GM19239 (cell line): ENCODE results near the gene OLAH.
A peak's percentile ranks its signal among the peaks of the same experiment; 100 is the strongest.

Experiments used
- DNase-seq: peaks from one replicate; pipeline ENCODE4 v3.0.0; 2011; ENCODE audit warnings: low spot score; ENCODE audit not compliant: insufficient read length
- FAIRE-seq: peaks from 2 replicates; lab custom pipeline; 2011; peaks lifted over from hg19 to GRCh38; lab: Jason Lieb, UNC

OLAH gene

DNA sequence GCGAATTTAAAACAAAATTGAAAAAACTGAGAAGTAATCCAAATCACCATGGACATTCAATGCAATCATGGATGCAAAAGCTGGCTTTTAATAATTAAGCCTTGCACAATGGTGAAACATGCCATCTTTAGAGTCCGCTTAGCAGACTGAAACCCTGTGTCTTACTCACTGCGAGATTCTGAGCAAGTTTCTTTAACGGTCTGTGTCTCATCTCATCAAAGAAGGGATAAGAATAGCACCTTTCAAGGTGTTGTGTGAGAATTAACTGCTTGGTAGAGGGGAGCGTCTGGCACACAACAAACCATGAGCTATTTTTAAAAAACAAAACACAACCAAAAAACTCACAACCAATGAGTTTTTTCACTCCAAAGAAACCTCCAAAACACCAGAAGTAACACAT, 23.4 kb downstream of the OLAH start:
- FAIRE-seq (no peak), DNase-seq (no peak)

GRCh38 chr10:15068802-15069201, 25.1 kb downstream of the OLAH start:
- no peak for FAIRE-seq
- no peak for DNase-seq

GRCh38 chr10:15069230-15069629, 25.5 kb downstream of the OLAH start:
- no peak for DNase-seq
- no peak for FAIRE-seq

- DNase-seq (no peak), FAIRE-seq (no peak)
These were observed 28.6 kb downstream of the OLAH start for GRCh38 chr10:15072358-15072757.

DNA sequence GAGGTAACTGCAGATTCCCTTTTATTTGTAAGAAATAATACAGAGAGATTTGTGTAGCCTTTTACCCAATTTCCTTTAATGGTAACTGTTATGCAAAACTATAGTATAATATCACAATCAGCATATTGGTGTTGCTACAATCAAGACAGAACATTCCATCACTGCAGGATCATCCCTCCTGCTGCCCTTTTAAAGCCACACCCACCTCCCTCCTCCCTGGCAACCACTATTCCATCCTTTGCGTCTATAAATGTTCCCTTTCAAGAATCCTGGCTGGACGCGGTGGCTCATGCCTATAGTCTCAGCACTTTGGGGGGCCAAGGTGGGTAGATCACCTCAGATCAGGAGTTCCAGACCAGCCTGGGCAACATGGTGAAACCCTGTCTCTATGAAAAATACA, 31.7 kb downstream of the OLAH start:
- FAIRE-seq = no peak
- DNase-seq = no peak

DNA sequence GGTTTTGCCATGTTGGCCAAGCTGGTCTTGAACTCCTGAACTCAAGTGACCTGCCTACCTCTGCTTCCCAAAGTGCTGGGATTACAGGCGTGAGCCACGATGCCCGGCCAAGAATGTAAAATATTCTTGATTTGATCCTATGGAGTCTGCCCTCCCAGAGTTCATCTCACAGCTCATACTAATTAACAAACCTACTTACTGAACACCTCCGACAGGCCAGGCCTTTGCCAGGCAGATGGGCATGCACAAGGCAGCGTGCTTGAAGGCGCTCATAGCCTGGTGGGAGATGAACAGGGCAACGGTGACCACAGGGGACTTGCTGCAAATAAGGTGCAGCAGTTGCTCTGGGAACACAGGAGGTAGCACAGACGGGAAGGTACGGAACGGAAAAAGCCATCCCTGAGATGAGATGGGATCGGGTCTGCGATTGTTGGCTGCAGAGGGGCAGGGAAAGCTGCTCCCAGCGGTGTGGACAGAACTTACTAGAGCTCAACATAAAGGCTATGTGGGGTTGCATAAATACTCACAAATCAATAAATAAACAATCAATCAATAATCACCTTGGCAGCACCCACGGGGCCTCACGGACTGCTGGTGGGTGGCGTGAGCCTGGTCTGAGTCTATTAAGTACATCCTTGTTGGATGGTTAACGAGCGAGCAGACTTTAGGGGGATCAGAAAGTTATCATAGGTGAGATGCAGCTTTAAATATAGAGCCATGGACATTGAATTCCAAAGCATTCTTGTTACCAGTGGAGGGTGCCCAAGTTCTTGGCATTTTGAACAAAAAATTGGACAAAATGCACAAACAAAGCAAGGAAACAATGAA, 40.1 kb downstream of the OLAH start:
- DNase-seq (no peak), FAIRE-seq (no peak)

DNA sequence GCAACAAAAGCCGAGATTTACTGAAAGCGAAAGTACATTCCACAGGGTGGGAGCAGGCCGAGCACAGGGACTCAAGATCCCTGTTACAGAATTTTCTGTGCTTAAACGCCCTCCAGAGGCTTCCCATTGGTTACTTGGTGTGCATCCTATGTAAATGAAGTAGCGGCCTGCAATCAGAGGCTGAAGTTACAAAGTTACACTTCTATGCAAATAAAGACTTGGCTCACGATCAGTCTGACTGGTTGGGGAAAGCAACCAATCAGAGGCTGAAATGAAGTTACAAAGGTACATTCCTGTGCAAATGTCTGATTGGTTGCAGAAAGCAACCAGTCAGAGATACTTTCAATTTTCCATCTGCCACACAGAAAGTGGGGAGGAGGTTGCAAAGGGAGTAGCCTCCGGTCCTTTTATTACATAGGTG, 40.8 kb downstream of the OLAH start:
- peak; percentile 39 for FAIRE-seq
- DNase-seq = no peak

DNA sequence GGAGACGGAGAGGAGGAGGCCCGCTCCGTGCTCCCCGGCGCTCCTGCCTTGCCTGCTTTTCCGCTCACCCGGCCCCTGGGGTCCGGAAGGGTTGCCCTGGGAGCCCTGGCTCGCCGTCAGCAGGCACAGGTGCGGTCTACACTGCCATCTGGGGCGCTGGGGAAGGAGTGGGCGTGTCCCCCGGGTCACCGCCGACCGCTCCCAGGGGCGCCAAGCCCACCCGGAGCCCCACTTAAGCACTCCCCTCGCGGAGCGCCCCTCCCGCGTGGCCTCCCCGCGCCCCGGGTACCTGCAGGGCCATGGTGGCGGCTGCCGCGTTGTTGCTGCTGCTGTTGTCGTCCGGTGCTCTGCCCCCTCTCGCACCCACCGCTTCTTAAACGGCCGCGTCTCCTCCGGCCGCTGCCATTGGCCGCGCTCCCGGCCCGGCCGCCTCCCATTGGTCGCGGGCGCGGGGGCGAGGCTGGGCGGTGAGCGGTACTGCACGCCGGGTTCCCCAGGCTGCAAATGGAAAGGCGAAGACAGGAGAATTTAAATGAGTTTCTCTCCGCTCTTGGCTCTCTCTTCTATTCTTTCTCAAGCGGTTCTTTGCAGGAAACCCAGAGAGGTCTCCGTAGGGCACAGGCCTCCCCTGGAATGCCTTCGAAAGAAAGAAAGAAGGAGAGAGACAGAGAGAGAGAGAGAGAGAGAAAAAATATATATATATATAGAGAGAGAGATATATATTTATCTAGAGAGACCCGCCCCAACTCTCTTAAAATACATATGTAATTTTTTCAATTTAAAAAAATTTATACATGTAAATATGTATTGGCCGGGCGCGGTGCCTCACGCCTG, 44.9 kb downstream of the OLAH start, which contains the start of gene ACBD7:
Gene ACBD7, minus strand, starts transcription at position 349 of the 834 bp plus-strand sequence. Its CDS starts 48 bp downstream, at position 301.
- FAIRE-seq (peak; percentile 72), DNase-seq (peak; percentile 83)

- FAIRE-seq (no peak), DNase-seq (no peak)
These were observed 47.7 kb downstream of the OLAH start for GRCh38 chr10:15091418-15091817.

GRCh38 chr10:15092855-15093408, 49.2 kb downstream of the OLAH start:
- DNase-seq (no peak), FAIRE-seq (no peak)

DNA sequence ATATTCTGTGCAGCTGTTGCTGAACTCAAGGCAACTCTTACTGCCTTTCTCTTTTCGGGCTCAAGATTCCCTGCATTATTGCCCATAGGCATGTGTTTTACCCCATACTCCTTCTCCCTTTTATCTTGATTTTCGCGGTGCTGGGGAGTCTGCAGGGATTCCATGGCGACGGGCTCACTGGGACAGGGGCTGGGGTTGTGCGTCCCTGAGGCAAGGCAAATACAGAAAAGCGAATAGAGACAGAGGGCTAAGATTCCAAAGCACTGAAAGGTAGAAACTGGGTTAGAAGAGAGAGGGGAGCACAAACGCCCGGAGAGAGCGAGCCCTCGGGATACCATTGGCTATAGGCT, 52.9 kb downstream of the OLAH start:
- FAIRE-seq (no peak), DNase-seq (no peak)

- DNase-seq (peak; percentile 91), FAIRE-seq (peak; percentile 94)
These were observed 53.5 kb downstream of the OLAH start, which contains the start of gene RPP38 for GRCh38 chr10:15097011-15097812. RPP38 (plus strand) TSS chr10:15097355; CDS start chr10:15103315, 5,960 bp downstream.

- DNase-seq = no peak
- FAIRE-seq = no peak
These were observed 56.1 kb downstream of the OLAH start for GRCh38 chr10:15099886-15100285.

DNA sequence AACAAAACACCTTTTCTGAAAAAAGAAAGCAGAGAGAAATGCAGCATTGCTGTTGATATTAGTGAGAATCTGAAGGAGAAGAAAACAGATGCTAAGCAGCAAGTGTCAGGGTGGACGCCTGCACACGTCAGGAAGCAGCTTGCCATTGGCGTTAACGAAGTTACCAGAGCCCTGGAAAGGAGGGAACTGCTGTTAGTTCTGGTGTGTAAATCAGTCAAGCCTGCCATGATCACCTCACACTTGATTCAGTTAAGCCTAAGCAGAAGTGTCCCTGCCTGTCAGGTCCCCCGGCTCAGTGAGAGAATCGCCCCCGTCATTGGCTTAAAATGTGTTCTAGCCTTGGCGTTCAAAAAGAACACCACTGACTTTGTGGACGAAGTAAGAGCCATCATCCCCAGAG, 59.8 kb downstream of the OLAH start:
- no peak for FAIRE-seq

GRCh38 chr10:15106352-15107013, 62.7 kb downstream of the OLAH start:
- FAIRE-seq (peak; percentile 92), DNase-seq (peak; percentile 32)

More for the DNA sequence above, 59.8 kb downstream of the OLAH start:
- DNase-seq = no peak

GRCh38 chr10:15112657-15113056, 68.9 kb downstream of the OLAH start:
- DNase-seq = no peak
- FAIRE-seq = no peak

DNA sequence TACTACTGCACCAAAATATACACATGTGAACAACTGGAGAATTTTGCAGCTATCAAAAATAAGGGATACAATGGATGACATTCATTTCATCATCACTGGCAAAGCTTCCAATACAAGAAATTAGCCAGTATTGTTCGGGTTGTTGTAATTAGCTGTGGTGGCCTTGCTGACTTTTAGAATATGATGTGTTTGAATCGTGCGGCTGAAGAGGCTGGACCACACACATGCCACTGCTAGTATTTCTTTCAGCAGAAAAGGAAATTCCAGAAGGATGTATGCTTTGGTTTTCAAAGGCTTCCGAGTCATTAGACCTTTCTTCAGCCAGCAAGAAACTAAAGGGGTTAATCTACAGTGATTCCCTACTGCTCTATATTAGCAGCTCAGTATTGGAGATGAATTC, 70.0 kb downstream of the OLAH start:
- DNase-seq (no peak), FAIRE-seq (no peak)

DNA sequence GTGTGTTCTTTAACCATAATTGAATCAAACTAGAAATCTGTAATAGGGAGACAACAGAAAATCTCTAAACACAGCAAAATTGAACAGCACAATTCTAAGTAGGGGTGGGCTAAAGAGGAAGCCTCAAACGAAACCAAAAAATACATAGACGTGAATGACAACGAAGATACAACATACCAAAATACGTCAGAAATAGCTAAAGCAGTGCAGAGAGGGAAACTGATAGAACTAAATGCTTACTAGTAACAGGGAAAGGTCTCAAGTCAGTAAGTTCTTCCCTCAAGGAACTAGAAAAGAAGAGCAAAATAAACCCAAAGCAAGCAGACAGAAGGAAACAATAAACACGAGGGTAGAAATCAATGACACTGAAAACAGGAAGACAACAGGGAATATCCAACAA, 72.5 kb downstream of the OLAH start:
- FAIRE-seq = no peak
- no peak for DNase-seq

DNA sequence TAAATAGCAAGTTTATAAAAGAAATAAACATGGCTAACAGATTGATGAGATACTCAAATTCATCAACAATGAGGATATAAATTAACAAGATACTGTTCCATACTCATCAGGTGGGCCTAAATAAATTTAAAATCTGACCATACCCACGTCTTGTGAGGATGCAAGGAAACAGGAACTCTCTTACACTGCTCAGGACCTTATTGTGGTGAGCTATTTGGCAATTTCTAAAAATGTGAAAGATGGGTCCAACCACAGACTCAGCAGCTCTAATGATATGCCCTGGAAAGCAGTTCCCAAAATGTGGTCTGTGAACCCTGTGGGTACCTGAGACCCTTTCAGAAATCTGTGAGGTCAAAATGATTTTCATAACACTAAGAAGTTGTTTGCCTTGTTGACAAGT, 74.9 kb downstream of the OLAH start:
- DNase-seq = no peak

DNA sequence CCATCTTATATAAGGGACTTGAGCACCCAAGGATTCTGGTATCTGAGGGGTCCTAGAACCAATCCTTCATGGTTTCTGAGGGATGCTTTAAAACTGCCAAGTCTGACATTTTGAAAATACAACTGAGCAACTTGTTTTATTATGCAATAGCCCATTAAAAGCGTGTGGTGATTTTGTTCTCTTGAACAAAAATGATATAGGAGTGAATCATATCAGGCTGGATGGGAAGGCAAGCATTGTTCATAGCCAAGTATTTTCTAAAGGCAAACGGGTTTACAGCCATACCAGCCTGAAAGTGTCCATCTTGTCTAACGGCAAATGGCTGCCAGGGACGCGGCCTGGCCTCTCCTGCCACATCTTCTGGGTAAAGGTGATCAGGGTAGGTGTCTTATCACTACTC, 76.8 kb downstream of the OLAH start:
- no peak for FAIRE-seq
- DNase-seq = no peak

More for the DNA sequence above, 74.9 kb downstream of the OLAH start:
- no peak for FAIRE-seq
